HAP-1 (cell line): ENCODE measurements around the gene NIN.

Experiments
- DNase-seq, 2 experiments: peaks; one replicate each; pipeline ENCODE4 v3.0.0-alpha.2; 2016 to 2020; ENCODE audit warnings: low spot score in 2 of 2
- H3K27me3 ChIP-seq: fragments of 250-450 bp; sonication (Bioruptor Pico); 2 replicates; pipeline ENCODE4 v1.5.1; 2020; ENCODE audit warnings: low read depth, mild to moderate bottlenecking, moderate library complexity
- H3K36me3 ChIP-seq: fragments of 250-450 bp; sonication (Bioruptor Pico); replicated peaks from 2 replicates; pipeline ENCODE4 v1.5.1; 2020; ENCODE audit warnings: mild to moderate bottlenecking
- H3K4me1 ChIP-seq: fragments of 250-450 bp; sonication (Bioruptor Pico); 2 replicates; pipeline ENCODE4 v1.5.1; 2020; ENCODE audit warnings: mild to moderate bottlenecking
- H3K4me3 ChIP-seq: fragments of 250-450 bp; sonication (Bioruptor Pico); 2 replicates; pipeline ENCODE4 v1.5.1; 2020; ENCODE audit warnings: mild to moderate bottlenecking, moderate library complexity
- H3K9me3 ChIP-seq: fragments of 250-450 bp; sonication (Bioruptor Pico); 2 replicates; pipeline ENCODE4 v1.5.1; 2020; ENCODE audit warnings: mild to moderate bottlenecking, moderate library complexity
- in situ Hi-C: fragments of 300-500 bp; cut with MboI; formaldehyde crosslinking; loops from 3 replicates; pipeline ENCODE4 v1.14.3; 2020; ENCODE audit warnings: low sequenced_read_pairs, inconsistent platforms, mixed read lengths

NIN gene

DNA sequence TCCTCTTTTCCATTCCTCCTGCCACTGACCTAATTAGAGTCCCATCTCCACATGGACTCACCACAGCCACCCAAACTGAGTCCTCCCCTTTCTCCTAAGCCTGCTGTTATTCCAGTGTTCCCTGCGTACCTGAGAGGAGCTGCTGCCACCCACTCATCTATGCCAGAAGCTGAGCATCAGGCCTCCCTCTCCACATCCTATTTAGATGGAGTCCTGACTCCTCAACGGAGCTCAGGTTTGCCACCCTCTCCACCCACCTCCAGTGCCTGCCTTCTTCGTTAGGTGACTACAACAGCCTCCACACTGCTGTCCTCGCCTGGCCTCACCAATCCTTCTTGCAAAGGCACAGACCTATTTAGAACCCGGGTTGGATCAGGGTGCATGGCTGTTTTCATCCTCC, 25.7 kb upstream of the NIN start:
- Histone ChIP-seq H3K4me1 (peaks cover 10% of the 10 kb centered on the region), H3K9me3 (no peaks in the 10 kb centered on the region), H3K36me3 (no peaks in the 10 kb centered on the region), H3K4me3 (no peak overlapping the region), H3K27me3 (no peaks in the 10 kb centered on the region)
- DNase-seq, result no peak
- in situ Hi-C loops, result no loop called here

DNA sequence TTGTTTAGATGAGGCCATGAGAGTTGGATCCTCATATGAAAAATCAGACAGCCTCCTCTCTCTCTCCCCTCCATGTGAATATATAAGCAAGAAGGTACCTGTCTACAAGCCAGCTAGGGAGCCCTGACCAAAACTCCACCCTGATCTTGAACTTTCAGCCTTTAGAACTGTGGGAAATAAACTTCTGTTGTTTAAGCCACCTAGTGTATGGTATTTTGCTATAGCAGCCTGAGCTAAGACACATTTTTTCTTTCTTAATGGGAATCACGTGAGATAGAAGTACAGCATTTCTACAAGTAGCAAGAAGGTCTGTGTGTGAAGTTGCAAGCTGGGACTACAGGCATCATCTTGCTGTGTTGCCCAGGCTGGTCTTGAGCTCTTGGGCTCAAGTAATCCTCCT, 24.6 kb upstream of the NIN start:
- in situ Hi-C loops, result no loop called here
- Histone ChIP-seq H3K4me1 (peaks cover 10% of the 10 kb centered on the region), H3K36me3 (no peaks in the 10 kb centered on the region), H3K4me3 (no peak overlapping the region), H3K9me3 (no peaks in the 10 kb centered on the region), H3K27me3 (no peaks in the 10 kb centered on the region)
- DNase-seq, result no peak

DNA sequence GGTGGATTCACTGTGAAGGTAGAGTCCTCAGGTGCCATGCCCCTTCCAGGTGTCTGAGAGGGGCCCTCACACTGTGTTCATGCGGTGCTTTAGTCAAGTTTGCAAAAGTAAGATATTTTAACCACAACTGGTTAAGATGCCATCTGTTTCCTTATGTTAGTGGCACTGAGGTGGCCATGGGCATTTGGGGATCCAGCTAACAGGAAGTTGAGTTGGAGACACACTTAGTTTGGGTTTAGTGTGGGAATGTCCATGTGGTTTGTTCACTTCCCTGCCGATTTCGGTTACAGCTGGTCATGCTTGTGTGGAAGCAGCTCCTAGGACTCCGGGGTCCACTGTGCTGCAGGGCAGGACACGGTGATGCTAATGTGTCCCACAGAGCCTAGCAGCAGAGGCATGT, 23.6 kb upstream of the NIN start:
- DNase-seq, result no peak
- Histone ChIP-seq H3K36me3 (no peaks in the 10 kb centered on the region), H3K4me3 (no peak overlapping the region), H3K27me3 (no peaks in the 10 kb centered on the region), H3K4me1 (peaks cover 3% of the 10 kb centered on the region), H3K9me3 (no peaks in the 10 kb centered on the region)
- in situ Hi-C loops, result no loop called here

DNA sequence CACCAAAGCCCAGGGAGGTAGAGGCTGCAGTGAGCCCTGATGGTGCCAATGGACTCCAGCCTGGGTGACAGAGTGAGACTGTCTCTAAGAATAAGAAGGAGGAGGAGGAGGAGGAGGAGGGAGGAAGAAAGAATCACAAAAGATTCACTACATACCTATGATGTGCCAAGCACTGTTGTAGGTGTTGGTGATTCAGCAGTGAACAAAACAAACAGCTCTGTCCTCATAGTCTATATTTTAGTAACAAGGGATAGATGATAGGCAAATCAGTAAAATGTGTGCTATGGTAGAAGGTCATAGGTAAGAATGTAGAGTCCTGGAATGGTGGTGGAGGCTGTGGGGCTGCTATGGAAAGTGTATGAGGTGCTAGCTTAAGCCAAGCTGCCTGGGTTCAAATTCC, 22.9 kb upstream of the NIN start:
- no peak overlapping the region for H3K4me3 ChIP-seq
- in situ Hi-C loops, result no loop called here

DNA sequence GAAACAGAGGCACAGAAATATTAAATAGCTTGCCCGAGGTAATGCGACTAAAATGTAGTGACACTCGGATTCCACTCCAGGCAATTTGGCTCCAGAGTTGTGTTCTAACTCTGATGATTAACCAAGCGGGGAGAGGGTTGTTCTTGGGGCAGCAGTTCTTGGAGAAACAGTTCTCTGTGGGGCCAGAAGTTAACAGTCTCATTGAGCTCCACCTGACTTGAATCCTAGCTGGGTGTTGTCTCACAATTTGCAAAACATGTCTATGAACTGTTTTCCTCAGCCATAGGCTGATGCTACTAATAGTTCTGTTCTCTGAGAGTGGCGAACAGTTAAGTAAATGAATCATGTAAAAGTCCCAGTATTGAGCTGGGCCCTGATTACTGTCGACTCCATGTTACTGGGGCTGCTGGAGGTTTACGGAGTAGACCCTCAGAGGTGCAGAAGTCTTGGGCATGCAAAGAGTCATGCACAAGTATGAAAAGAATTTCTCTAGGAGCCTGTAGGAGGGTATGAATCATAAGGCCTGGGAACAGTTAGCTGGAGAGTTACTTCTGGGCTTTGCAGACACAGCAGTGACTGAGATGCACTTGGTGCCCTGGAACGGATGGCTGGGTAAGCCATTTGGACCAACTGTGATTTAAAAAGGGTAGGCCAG, 15.4 kb upstream of the NIN start:
- Histone ChIP-seq H3K4me3 (no peak overlapping the region), H3K27me3 (no peaks in the 10 kb centered on the region), H3K4me1 (no peaks in the 10 kb centered on the region), H3K36me3 (no peaks in the 10 kb centered on the region), H3K9me3 (no peaks in the 10 kb centered on the region)
- in situ Hi-C loops, result no loop called here
- DNase-seq, result no peak

More for the DNA sequence above, 22.9 kb upstream of the NIN start:
- no peaks in the 10 kb centered on the region for H3K4me1 ChIP-seq
- no peaks in the 10 kb centered on the region for H3K9me3 ChIP-seq
- no peak for DNase-seq
- no peaks in the 10 kb centered on the region for H3K27me3 ChIP-seq
- H3K36me3 ChIP-seq, result no peaks in the 10 kb centered on the region

DNA sequence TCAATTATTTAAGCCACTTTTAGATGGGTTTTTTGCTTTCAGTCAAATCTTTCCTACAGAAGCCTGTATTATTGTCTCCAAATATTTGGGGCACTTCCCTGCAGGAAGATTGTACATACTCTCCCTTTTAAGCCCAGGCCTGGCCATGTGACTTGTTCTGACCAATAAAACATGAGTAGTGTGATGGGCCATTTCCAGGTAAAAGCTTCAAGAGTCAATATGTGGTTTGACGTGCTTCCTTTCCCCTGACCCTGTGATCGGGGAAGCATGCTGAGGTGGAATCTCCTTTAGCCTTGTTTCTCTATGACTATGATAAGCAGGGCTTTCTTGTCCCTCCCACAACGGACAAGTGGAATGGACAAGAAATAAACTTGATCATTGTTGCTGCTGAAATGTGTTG, 14.2 kb upstream of the NIN start:
- Histone ChIP-seq H3K4me3 (no peak overlapping the region), H3K4me1 (no peaks in the 10 kb centered on the region), H3K36me3 (no peaks in the 10 kb centered on the region), H3K27me3 (no peaks in the 10 kb centered on the region), H3K9me3 (no peaks in the 10 kb centered on the region)
- DNase-seq, result no peak
- in situ Hi-C loops, result no loop called here

DNA sequence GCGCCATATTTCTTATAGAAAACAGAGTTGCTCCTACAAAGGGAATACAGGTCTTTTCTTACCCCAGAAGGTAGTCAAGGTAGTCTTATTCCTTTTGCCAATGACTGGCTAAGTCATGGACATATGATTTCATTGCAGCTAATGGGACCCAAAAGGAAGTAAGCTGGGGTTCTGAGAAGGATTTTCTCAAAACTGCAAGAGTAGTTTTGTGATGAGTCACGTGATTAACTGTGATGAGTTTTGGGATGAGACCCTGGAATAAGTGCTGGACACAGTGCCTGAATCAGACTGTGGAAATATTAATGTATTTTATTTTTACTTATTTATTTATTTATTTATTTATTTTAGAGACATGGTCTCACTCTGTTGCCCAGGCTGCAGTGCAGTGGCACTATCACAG, 13.4 kb upstream of the NIN start:
- no peak for DNase-seq
- in situ Hi-C loops, result no loop called here
- Histone ChIP-seq H3K27me3 (no peaks in the 10 kb centered on the region), H3K9me3 (no peaks in the 10 kb centered on the region), H3K36me3 (no peaks in the 10 kb centered on the region), H3K4me1 (no peaks in the 10 kb centered on the region), H3K4me3 (no peak overlapping the region)

DNA sequence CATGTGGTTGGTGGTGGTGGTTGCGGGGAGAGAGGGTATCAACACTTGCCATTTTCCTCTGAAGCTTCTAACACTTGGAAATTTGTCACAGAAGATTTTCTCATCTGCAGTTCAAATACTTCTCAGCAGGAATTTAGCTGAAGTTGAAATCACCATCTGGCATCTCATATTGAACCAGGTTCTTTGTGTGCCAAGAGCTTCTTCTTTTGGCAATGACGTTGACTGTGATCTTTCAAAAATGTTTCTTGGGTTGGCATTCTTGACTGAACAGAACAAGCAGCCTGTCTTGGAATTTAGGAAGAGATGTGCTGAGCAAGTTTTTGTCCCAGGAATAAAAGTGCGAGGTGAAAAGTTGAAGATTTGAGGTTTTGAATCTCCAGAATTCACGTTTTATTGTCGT, 8.7 kb upstream of the NIN start:
- DNase-seq, result no peak

DNA sequence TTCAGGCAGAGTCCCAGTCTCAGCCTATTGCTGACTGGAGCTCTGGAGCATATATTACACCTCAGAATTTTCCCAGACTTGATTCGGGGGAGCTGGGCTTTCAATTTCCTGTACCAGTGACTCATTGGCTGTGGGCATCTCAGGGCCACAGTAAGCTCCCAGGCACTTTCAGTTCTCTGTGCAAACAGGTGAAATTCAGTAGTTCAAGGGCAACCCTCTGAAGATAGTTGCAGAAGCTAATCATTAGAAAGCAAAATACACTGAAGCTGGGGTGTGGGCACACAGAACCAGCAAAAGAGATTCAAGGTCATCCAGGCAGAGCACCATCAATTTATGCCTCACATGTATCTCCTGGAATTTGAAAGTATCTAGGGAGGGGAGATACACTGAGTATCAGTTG, 8.1 kb upstream of the NIN start:
- Histone ChIP-seq H3K36me3 (no peaks in the 10 kb centered on the region), H3K4me1 (no peaks in the 10 kb centered on the region), H3K4me3 (no peak overlapping the region), H3K27me3 (no peaks in the 10 kb centered on the region), H3K9me3 (no peaks in the 10 kb centered on the region)
- in situ Hi-C loops, result no loop called here
- DNase-seq, result no peak

More for the DNA sequence above, 8.7 kb upstream of the NIN start:
- Histone ChIP-seq H3K9me3 (no peaks in the 10 kb centered on the region), H3K27me3 (no peaks in the 10 kb centered on the region), H3K4me1 (no peaks in the 10 kb centered on the region), H3K36me3 (no peaks in the 10 kb centered on the region), H3K4me3 (no peak overlapping the region)
- in situ Hi-C loops, result no loop called here

DNA sequence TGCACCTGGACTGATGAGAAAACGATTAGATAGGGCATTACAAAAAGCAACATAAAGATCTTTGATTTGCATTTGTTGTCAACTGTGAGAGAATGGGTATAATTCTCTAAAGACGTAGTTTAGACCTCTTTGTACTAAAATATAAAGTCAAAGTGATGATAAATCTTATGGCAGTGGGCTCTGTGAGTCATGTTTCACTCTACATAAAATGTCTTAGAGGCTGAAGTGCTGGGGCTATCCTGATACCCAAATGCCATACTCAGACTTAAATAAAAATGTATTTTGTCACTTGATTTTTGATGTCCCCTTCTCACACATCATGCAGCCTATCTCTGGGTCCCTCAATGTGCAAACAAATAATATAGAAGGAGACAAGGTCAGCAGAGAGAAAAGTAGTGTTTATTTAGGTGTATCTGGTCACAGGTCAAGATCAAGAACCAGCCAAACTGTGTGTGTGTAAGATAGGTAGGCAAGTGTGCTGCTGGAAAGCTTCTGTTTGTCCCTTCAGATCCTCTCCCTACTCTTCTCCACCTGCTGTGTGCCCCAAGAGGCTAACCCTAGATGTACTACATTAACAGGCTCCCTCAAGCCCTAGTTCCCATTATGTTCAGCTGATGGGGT, 7.0 kb upstream of the NIN start:
- no peaks in the 10 kb centered on the region for H3K36me3 ChIP-seq
- H3K4me1 ChIP-seq, result no peaks in the 10 kb centered on the region
- DNase-seq, result no peak
- H3K9me3 ChIP-seq, result no peaks in the 10 kb centered on the region
- in situ Hi-C loops, result no loop called here
- no peak overlapping the region for H3K4me3 ChIP-seq
- no peaks in the 10 kb centered on the region for H3K27me3 ChIP-seq

DNA sequence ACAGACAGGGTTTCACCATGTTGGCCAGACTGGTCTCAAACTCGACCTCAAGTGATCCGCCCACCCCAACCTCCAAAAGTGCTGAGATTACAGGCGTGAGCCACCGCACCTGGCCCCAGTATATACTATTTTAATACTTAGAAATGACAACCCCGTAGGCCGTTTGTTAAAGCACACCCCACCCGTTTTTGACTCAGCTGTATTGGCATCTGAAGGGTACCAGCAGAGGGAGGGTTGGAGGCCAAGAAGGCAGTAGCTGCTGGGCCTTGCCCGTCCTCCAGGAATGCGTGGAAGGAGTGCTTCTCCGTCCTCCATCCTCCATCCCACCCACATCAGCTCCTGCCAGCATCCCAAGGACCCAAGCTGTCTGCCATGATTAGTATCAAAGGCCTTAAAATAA, 6.3 kb upstream of the NIN start:
- Histone ChIP-seq H3K4me3 (no peak overlapping the region), H3K36me3 (no peaks in the 10 kb centered on the region), H3K27me3 (no peaks in the 10 kb centered on the region), H3K4me1 (peaks cover 4% of the 10 kb centered on the region), H3K9me3 (no peaks in the 10 kb centered on the region)
- no peak for DNase-seq
- in situ Hi-C loops, result no loop called here

DNA sequence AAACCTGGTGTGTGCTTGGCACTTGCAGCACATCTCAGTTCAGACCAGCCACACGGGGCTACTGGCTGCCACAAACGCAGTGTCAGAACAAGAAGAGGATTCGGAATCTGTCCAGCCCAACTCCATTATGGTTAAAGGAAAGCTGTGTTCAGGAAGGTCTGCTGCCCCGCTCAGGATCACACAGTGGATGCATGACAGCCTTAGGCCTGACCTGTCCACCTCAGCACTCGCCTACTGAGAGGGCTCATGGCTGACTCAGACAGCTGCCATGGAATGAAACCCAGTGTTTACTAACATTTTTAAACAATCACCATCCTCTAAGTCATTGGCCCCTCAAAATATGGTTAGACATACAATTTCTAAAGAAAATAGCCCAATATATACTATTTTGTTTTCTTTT, 5.6 kb upstream of the NIN start:
- in situ Hi-C loops, result no loop called here
- no peak for DNase-seq
- H3K36me3 ChIP-seq, result no peaks in the 10 kb centered on the region
- H3K4me1 ChIP-seq, result peaks cover 11% of the 10 kb centered on the region
- H3K9me3 ChIP-seq, result no peaks in the 10 kb centered on the region
- H3K4me3 ChIP-seq, result no peak overlapping the region
- H3K27me3 ChIP-seq, result no peaks in the 10 kb centered on the region

DNA sequence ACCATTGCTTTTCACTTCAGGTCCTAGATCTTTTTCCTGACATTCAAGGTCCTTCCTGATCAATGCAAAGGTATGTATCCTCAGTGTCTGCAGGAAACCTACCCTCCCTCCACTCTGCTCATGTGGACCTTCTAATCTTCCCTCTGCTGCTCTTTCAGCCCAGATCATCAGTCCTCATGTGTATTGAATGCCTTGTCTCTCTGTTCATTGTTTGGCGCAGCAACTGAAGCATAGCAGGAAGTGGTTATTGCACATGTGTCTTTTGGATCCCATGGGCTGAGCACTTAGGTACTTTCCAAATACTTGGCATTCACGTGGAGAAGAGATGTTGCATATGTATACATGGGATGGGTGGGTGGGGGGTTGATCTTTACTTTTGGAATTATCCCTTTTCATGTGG, 4.3 kb upstream of the NIN start:
- no peaks in the 10 kb centered on the region for H3K36me3 ChIP-seq
- no peak for DNase-seq
- H3K9me3 ChIP-seq, result no peaks in the 10 kb centered on the region
- no peaks in the 10 kb centered on the region for H3K27me3 ChIP-seq
- H3K4me3 ChIP-seq, result no peak overlapping the region
- H3K4me1 ChIP-seq, result peaks cover 13% of the 10 kb centered on the region
- in situ Hi-C loops, result no loop called here

DNA sequence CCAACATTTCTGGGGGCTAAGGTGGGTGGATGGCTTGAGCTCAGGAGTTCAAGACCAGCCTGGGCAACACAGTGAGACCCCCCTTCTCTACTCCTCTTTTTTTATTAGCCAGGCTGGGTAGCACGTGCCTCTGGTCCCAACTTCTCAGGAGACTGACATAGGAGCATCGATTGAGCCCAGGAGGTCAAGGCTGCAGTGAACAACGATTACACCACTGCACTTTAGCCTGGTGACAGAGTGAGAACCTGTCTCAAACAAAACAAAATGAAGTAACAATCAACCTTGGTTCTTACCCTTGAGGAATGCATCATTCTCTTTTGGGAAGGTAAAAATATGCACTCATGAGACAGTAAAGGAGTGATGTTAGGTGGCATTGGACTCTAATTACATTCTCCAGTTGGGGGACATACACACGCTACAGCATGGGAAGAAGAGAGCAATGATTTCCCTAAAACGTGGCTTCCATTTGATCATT, 3.9 kb upstream of the NIN start:
- Histone ChIP-seq H3K4me1 (peaks cover 13% of the 10 kb centered on the region), H3K4me3 (no peak overlapping the region), H3K9me3 (no peaks in the 10 kb centered on the region), H3K36me3 (no peaks in the 10 kb centered on the region), H3K27me3 (no peaks in the 10 kb centered on the region)
- no peak for DNase-seq
- in situ Hi-C loops, result no loop called here
